PC-9 (cell line): ENCODE results near the gene DAAM1. TPM values are rescaled to one million over a fixed set of nuclear protein-coding genes. Genes with fewer than 3 reads are reported as not detected.

Source experiments
- BruUV-seq: library from RNA; stranded (reverse); fragments of 400-500 nt; replicated peaks from 2 replicates; lab custom pipeline; 2021; lab: Mats Ljungman, UMichigan
- CTCF ChIA-PET: fragments of 300-600 bp; sonication (Branson Sonifier 250); formaldehyde crosslinking; loops from one replicate; lab custom pipeline; 2022; ENCODE audit warnings: antibody characterized with exemption; lab: Charles Lee
- POLR2A ChIA-PET: fragments of 300-600 bp; sonication (Branson Sonifier 250); formaldehyde crosslinking; loops from one replicate; lab custom pipeline; 2022; ENCODE audit warnings: antibody characterized with exemption; ENCODE audit not compliant: unreplicated experiment; lab: Charles Lee
- DNase-seq, 2 experiments: peaks; one replicate each; pipeline versions ENCODE4 v3.0.0 to v3.0.0-alpha.2; 2015 to 2022; ENCODE audit warnings: mixed read lengths in 1 of 2
- H2AFZ ChIP-seq: fragments of 200-600 bp; sonication (generic); 2 replicates; pipeline ENCODE4 v1.8.1; 2017; ENCODE audit warnings: antibody characterized with exemption
- H3F3A ChIP-seq: fragments of 200-600 bp; sonication (generic); 2 replicates; pipeline ENCODE4 v1.8.1; 2017; ENCODE audit warnings: antibody characterized with exemption, mild to moderate bottlenecking, low read depth; ENCODE audit not compliant: insufficient read depth
- H3K27ac ChIP-seq: fragments of 200-600 bp; sonication (generic); 2 replicates; pipeline ENCODE4 v1.6.1; 2016; ENCODE audit warnings: mixed run types
- H3K27me3 ChIP-seq: fragments of 200-600 bp; sonication (generic); 2 replicates; pipeline ENCODE4 v1.6.1; 2016; ENCODE audit warnings: low read depth, mixed run types; ENCODE audit not compliant: insufficient read depth
- H3K36me3 ChIP-seq: fragments of 200-600 bp; sonication (generic); 2 replicates; pipeline ENCODE4 v1.6.1; 2016; ENCODE audit warnings: low read depth, mixed run types
- H3K4me1 ChIP-seq: fragments of 200-600 bp; sonication (generic); replicated peaks from 2 replicates; pipeline ENCODE4 v1.6.1; 2016; ENCODE audit warnings: mixed run types; ENCODE audit not compliant: insufficient read depth
- H3K4me2 ChIP-seq: fragments of 200-600 bp; sonication (generic); 2 replicates; pipeline ENCODE4 v1.6.1; 2017; ENCODE audit warnings: mixed run types
- H3K4me3 ChIP-seq: fragments of 200-600 bp; sonication (generic); 2 replicates; pipeline ENCODE4 v1.6.1; 2016; ENCODE audit warnings: mixed run types
- H3K79me2 ChIP-seq: fragments of 200-600 bp; sonication (generic); 2 replicates; pipeline ENCODE4 v1.6.1; 2017; ENCODE audit warnings: low read depth, mixed run types
- H3K9me2 ChIP-seq: fragments of 200-600 bp; sonication (generic); 2 replicates; pipeline ENCODE4 v1.8.1; 2017; ENCODE audit warnings: mild to moderate bottlenecking; ENCODE audit not compliant: insufficient read depth
- H3K9me3 ChIP-seq: fragments of 200-600 bp; sonication (generic); 2 replicates; pipeline ENCODE4 v1.8.1; 2016; ENCODE audit warnings: low read depth; ENCODE audit not compliant: insufficient read depth
- H4K20me1 ChIP-seq: fragments of 200-600 bp; sonication (generic); 2 replicates; pipeline ENCODE4 v1.8.1; 2017; ENCODE audit not compliant: insufficient read depth
- EZH2 ChIP-seq: fragments of 200-600 bp; sonication (generic); IDR thresholded peaks from 2 replicates; pipeline ENCODE4 v1.8.0; 2017; ENCODE audit warnings: antibody characterized with exemption, low read depth
- intact Hi-C: fragments of 100-400 bp; cut with micrococcal nuclease; formaldehyde crosslinking; loops from one replicate; pipeline ENCODE4 v1.10.0; 2022; ENCODE audit not compliant: unreplicated experiment
- total RNA-seq: library from RNA; stranded (reverse); gene quantifications from 2 replicates; pipeline ENCODE4 v1.2.3, GENCODE V29; 2021
- TF ChIP-seq, protein P1 (sequence below): fragments of 200-600 bp; sonication (generic); conservative IDR thresholded peaks from 2 replicates; pipeline ENCODE4 v1.6.1; 2017; ENCODE audit warnings: mixed run types, antibody characterized with exemption, mild to moderate bottlenecking, moderate library complexity

DAAM1 gene
- total RNA-seq, 1 experiment from 2014 or later: 70.7 TPM

DNA sequence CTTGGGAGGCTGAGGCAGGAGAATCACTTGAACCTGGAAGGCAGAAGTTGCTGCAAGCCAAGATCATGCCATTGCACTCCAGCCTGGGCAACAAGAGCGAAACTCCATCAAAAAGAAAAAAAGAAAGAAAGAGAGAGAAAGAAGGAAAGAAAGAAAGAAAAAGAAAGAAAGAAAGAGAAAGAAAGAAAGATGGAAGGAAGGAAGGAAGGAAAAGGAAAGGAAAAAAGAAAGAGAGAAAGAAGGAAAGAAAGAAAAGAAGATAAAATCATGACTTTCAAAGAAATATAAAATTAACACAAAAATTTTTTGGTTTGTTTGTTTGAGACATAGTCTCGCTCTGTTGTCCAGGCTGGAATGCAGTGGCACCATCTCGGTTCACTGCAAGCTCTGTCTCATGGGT is 22.2 kb upstream of the DAAM1 start:
- POLR2A ChIA-PET: no interaction called here
- Histone ChIP-seq H3K4me3 (no peak overlapping the region), H2AFZ (no peak overlapping the region), H3K4me1 (peaks cover 7% of the 10 kb centered on the region), H3K9me2 (no peaks in the 10 kb centered on the region; the same call in 1 of the 2 replicates), H3K79me2 (no peaks in the 10 kb centered on the region), H3K9me3 (no peaks in the 10 kb centered on the region), H3K36me3 (no peaks in the 10 kb centered on the region), H4K20me1 (no peaks in the 10 kb centered on the region), H3K27ac (no peak overlapping the region), H3K27me3 (no peaks in the 10 kb centered on the region), H3F3A (no peaks in the 10 kb centered on the region), H3K4me2 (no peak overlapping the region)
- no peak for DNase-seq
- no TSS peak for BruUV-seq
- intact Hi-C loops: no loop called here
- TF ChIP-seq EZH2: no peak
- TF ChIP-seq, protein P1, sequence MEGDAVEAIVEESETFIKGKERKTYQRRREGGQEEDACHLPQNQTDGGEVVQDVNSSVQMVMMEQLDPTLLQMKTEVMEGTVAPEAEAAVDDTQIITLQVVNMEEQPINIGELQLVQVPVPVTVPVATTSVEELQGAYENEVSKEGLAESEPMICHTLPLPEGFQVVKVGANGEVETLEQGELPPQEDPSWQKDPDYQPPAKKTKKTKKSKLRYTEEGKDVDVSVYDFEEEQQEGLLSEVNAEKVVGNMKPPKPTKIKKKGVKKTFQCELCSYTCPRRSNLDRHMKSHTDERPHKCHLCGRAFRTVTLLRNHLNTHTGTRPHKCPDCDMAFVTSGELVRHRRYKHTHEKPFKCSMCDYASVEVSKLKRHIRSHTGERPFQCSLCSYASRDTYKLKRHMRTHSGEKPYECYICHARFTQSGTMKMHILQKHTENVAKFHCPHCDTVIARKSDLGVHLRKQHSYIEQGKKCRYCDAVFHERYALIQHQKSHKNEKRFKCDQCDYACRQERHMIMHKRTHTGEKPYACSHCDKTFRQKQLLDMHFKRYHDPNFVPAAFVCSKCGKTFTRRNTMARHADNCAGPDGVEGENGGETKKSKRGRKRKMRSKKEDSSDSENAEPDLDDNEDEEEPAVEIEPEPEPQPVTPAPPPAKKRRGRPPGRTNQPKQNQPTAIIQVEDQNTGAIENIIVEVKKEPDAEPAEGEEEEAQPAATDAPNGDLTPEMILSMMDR: no peak
- CTCF ChIA-PET: no interaction called here

DNA sequence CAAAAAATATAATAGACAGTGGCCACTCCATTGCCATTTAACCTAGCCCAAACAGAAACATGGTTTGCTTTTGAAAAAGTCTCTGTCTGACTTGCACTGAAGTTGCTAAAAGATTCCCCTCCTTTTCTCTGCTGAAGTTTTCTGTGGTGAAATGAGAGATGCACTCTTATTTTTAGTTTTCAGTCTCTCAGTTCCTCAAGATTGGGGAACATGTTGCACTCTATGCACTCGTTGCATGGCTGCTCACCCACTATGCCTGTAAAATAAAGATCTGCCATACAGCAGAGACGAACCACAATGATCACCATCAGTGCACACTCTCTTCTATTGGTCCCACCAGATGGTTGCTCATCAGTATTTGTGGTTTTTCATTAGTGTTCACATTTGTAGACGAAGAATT is 13.1 kb upstream of the DAAM1 start:
- POLR2A ChIA-PET: no interaction called here
- TF ChIP-seq, protein P1: no peak
- TF ChIP-seq EZH2: no peak
- H3K36me3 ChIP-seq: no peaks in the 10 kb centered on the region
- BruUV-seq: no TSS peak
- H3K4me3 ChIP-seq: no peak overlapping the region
- intact Hi-C loops: no loop called here
- no peaks in the 10 kb centered on the region for H3K27me3 ChIP-seq
- H3K27ac ChIP-seq: no peak overlapping the region
- no peak for DNase-seq
- no peaks in the 10 kb centered on the region for H4K20me1 ChIP-seq
- H2AFZ ChIP-seq: no peak overlapping the region
- H3K9me3 ChIP-seq: no peaks in the 10 kb centered on the region
- no peaks in the 10 kb centered on the region for H3K9me2 ChIP-seq
- CTCF ChIA-PET: no interaction called here
- H3K4me2 ChIP-seq: no peak overlapping the region
- no peaks in the 10 kb centered on the region for H3K4me1 ChIP-seq
- no peaks in the 10 kb centered on the region for H3F3A ChIP-seq
- no peaks in the 10 kb centered on the region for H3K79me2 ChIP-seq

DNA sequence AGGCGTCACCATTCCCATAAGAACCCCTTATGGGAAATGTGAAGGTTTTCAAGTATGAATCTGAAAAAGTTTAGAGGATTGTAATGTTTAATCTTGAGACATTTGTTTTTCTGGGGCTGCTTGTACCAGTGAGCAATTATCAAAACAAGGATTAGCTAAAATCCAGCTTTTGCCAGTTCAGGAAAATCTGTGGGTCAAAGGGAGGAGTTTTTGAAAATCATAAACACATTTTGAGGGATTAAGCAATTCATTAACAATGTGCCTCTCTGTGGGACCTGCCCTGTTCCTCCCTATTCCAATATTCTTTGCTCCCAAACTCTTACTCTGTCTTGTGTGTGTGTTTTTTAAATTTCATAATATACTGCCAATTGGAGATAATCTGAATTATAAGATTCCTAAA is 11.7 kb upstream of the DAAM1 start:
- Histone ChIP-seq H4K20me1 (no peaks in the 10 kb centered on the region), H2AFZ (no peak overlapping the region), H3K36me3 (no peaks in the 10 kb centered on the region), H3K79me2 (no peaks in the 10 kb centered on the region), H3F3A (no peaks in the 10 kb centered on the region), H3K9me3 (no peaks in the 10 kb centered on the region), H3K4me1 (no peaks in the 10 kb centered on the region), H3K4me3 (no peak overlapping the region), H3K4me2 (no peak overlapping the region), H3K27me3 (no peaks in the 10 kb centered on the region), H3K9me2 (no peaks in the 10 kb centered on the region), H3K27ac (no peak overlapping the region)
- ChIA-PET CTCF (no interaction called here), POLR2A (interaction anchor here (0.6 kb wide), 1 partner anchor 12 kb away, joined by 9 read pairs; the partner anchor contains the start of gene DAAM1)
- intact Hi-C loops: no loop called here
- no peak for TF ChIP-seq EZH2
- TF ChIP-seq, protein P1: no peak
- BruUV-seq: no TSS peak
- DNase-seq: no peak
